ENCODE data around the gene CD300C.

DNA sequence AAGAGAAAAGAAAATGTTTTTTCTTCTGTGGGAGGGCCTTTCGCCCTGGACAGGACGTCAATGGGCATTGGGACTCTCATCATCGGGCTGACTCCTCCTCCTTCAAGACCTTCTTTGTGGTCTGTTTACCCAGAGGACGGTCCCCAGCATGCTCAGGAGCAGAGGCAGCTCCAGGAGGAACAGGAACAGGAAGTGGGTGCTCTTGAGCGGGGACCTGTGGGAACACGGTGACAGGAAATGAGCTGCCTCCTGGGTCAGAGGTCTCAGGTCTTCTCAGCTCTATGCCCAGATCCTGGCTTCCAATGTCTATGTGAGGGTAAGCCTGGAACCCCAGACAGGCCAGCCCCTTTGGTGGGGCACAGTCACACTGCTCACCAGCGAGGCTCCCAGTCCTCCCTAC lies 34.0 kb upstream of the CD300C start:
- TF ChIP-seq EZH2 (IDR thresholded peaks at IDR 0.05; ENCODE audit: insufficient read depth, poor library complexity, severe bottlenecking) (no peak), EZH2phosphoT487 (IDR thresholded peaks at IDR 0.05; ENCODE audit: insufficient read depth, low read depth) (no peak)
